HG03097 (cell line): Measurements from ENCODE around the gene USP6NL.
A peak's percentile ranks its signal among the peaks of the same experiment; 100 is the strongest.

ENCODE experiments used
- ATAC-seq: cut with Tn5 transposase; IDR thresholded peaks from one replicate; pipeline ENCODE4 v1.9.1; 2021; ENCODE audit not compliant: unreplicated experiment, low FRiP score

Gene USP6NL

DNA sequence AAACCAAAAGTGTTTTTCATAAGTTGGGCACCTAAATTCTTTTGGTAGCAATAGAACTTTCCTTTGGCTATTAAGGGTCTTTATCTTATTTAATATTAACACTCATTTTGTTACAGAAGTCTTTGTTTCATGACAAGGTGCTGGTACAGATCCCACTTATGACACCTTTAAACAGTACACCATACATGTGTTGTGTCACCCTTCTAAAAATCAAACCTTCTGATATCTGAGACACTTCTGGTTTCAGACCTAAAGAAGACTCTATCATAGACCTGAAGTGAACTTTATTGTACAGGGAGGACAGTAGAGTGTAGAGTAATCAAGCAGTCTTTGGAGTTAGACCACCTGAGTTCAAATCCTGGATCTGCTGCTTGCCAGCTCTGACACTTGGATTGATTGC is 5.8 kb upstream of the USP6NL start:
- no peak for ATAC-seq

- ATAC-seq = no peak
These were observed 4.6 kb upstream of the USP6NL start for GRCh38 chr10:11616021-11616420.

GRCh38 chr10:11615396-11615795 is 3.9 kb upstream of the USP6NL start:
- no peak for ATAC-seq

DNA sequence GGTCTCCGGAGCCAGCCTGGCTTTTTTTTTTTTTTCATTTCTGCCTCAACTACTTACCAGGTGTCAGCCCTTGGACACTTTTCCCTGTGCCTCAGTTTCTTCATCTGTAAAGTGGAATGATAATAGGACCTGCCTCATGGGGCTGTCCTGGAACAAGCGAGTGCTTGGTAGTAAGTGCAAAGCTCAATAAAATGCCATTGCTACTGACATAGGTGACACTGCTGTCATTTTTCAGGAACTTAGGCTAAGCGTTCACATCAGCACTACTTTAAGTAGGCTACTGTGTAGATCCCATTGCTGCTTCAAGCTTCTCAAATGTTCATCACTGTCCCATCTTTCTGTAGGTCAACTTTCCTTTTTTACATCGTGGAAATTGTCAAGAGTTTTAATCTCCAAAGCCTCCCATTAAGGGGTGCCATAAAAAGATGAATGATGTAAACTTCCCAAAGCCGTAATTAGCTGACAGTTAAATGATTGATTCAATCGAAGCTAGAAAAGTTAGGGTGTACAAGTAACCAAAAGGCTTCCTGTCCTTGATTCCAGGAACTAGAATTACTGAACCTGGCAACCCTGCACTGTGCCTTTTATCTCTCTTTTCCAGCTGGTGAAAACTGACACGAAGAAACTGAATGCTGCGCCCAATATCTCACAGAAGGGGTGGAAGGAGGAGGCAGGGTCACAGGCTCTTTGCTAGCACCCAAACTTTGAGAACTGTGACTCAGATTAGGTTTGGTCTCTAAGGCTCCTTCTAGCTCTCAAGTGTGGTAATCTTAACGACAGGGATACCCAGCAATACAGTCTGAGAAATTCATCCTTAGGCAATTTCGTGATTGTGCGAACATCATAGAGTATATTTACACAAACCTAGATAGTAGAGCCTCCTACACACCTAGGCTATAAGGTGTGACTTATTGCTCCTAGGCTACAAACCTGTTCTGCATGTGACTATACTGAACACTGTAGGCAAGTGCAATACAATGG is 861 bp upstream of the USP6NL start:
- peak; percentile 9 for ATAC-seq

- ATAC-seq = no peak
These were observed 613 bp downstream of the USP6NL start for GRCh38 chr10:11610826-11611247.

GRCh38 chr10:11610166-11610825 is 1.2 kb downstream of the USP6NL start:
- no peak for ATAC-seq

- no peak for ATAC-seq
These were observed 1.9 kb downstream of the USP6NL start for GRCh38 chr10:11609492-11610093.

DNA sequence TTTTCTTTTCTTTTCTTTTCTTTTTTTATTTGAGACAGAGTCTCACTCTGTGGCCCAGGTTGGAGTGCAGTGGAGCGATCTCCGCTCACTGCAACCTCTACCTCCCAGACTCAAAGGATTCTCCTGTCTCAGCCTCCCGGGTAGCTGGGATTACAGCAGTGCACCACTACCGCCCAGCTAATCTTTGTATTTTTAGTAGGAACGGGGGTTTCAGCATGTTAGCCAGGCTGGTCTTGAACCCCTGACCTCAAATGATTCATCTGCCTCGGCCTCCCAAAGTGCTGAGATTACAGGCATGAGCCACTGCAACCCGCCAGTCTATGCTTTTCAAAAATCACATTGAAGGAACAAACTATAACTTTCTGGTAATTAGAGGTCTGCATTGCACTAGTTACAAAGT is 2.4 kb downstream of the USP6NL start:
- ATAC-seq = no peak

DNA sequence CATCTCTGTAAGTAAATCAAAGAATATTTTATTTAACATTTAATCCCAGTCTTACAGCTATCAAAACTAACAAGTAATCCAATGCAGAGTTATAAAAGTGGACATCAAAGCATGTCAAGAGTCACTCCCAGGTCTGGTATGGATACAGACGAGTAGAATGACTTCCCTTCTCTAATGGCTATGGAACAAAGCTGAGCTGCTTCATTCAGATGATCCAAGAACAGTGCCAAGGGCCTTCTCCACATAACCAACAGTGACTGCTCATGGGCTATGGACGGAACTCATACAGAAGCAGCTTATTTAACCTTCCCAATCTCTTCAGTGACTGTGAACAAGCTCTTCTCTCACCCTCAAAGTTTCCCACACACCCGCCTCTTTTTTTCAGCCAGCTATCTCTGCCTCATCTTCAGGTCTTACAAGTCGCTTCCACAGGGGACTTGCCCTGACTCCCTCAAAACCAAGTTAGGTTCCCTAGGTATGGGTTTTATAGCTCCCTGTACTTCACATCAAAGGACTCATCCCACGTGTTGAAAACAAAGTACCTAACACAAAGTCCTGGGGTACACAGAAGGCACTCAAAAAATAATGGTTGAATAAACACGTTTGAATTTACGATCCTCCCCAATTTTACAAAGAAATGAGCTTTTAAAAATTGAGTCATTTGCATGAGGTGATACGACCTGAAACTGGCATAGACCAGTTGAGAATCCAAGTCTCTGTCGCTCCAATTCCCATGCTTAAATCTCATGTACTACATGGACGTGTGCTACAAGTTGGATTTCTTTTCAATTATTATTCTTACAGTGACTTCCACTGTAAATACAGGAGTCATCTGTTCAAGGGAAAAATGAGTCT is 3.1 kb downstream of the USP6NL start:
- no peak for ATAC-seq

GRCh38 chr10:11605807-11606408 is 5.5 kb downstream of the USP6NL start:
- ATAC-seq = no peak

DNA sequence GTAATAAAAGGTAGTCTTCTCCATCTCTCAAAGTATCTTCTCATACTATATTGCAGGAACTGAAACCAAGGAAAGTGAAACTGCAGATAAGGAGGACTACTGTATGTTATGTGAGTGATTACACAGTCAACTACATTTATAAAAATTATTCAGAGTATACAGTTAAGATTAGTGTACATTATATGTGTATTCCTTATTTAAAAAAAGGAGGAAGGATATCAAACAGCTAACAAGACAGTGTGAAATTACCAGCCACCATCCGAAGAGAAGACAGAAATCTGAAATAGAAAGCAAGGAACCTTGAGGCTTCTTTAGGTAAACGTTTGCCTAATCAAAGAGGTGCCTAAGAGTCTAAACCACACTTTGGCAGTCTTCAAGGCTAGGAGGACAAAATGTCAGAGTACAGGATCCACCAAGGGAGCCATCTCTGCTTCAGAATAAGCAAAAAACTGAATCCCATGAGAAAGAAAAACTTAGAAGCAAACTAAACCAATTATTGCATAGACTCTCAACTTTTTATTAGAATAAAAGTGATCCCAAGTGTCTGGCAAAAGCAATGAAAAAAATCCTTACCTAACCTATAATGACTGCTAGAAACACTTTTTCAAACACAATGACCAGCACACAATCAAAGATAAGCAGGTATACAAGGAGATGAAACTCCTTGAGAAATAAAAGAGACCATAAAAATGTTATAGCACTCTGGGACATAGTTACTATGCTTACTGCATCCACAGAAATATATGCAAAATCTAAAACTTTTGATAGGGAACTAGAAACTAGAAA is 6.4 kb downstream of the USP6NL start:
- no peak for ATAC-seq

DNA sequence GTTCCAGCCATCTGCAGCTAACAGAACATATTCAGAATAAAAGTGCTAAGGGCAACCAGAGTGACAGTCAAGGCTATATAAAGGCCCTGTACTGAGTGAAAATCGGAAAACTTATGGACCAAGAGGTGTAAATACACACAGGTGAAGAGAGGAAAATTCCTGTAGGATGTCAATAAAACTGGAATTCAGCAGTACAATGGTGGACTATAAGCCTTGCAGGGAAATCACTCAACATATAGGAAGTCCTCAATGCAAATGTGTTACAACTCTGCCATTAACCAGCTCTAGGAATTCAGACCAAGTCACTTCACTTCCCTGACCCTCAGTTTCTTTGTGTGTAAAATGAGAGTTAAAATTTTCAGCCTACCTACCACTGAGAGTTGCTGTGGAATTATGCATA is 7.7 kb downstream of the USP6NL start:
- no peak for ATAC-seq

DNA sequence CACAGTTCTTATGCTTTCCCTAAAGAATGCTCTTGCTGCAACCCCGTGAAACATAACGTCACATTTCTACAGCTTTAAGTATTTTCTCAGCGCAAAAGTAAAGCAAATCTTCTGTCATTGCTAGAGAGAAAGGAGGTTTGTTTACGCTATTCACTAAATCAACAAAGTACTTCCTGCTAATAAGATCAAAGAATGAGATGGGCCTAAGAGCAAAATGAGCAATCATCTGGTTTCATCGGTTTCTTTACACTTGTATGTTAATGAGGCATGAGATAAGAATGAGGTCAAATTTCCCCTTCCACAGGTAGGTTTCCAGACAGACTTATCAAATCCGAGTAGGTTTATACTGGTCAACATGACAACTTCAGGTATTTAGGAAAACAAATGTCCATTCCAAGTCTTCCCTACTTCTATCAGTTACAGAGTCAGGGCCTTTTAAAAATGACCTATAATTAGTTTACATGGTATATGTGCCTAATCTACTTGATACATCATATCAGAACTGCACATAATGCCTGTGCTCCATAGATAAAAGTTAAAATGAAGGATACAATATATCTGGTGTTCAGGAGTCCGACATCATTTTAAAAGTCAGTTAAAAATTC is 8.4 kb downstream of the USP6NL start:
- ATAC-seq = no peak

DNA sequence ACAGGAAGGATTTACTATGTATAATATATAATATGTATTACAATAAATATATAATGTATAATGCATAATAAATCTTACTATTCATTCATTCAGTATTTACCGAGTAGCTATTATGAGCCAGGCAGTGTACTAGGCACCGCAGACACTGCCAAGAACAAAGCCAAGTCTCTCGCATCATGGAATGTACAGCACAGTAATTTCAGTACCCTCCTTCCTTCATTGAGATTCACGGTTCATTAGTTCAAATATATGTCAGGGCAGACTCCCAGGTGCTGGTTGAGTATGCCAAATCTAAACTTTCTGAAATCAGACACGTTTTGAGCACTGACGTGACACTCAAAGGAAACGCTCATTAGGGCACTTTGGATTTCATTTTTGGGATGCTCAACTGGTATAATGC is 9.1 kb downstream of the USP6NL start:
- ATAC-seq = no peak

DNA sequence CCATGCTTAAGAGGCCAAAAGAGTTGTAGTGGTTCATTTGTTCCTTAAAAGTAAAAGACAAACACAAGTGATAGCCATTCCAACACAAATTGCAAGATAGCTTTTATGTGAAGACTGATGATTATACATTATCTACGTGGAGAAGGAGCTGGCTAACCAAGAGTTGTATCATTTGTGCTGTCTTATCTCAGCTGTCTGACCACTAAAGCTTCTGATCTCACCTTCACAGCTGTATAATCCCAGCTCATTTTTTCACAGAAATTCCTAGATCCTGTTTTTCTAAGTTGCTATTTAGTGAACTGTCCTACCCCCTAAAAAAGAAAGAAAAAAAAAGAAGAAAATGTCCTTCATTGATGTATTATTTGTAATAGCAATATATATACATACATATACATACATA is 9.8 kb downstream of the USP6NL start:
- no peak for ATAC-seq

GRCh38 chr10:11600280-11600679 is 11.2 kb downstream of the USP6NL start:
- no peak for ATAC-seq

- ATAC-seq = no peak
These were observed 12.6 kb downstream of the USP6NL start for GRCh38 chr10:11598712-11599397.

- ATAC-seq = no peak
These were observed 14.0 kb downstream of the USP6NL start for GRCh38 chr10:11597470-11597869.

DNA sequence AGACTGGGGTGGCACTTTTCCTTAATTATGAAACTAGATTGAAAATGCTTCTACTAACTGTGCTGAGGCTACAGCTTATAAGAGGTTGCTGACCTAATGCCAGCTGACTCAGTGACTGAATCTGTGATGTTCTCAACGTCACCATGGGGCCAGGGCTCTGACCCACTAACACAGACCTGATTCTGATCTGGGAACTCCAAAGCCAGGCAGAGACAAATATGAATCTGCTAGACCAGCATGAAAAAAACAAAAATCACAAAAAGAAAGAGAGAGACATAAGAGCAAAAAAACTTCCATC is 16.1 kb downstream of the USP6NL start:
- no peak for ATAC-seq
